ENCODE measurements around the gene WWC1.

DNA sequence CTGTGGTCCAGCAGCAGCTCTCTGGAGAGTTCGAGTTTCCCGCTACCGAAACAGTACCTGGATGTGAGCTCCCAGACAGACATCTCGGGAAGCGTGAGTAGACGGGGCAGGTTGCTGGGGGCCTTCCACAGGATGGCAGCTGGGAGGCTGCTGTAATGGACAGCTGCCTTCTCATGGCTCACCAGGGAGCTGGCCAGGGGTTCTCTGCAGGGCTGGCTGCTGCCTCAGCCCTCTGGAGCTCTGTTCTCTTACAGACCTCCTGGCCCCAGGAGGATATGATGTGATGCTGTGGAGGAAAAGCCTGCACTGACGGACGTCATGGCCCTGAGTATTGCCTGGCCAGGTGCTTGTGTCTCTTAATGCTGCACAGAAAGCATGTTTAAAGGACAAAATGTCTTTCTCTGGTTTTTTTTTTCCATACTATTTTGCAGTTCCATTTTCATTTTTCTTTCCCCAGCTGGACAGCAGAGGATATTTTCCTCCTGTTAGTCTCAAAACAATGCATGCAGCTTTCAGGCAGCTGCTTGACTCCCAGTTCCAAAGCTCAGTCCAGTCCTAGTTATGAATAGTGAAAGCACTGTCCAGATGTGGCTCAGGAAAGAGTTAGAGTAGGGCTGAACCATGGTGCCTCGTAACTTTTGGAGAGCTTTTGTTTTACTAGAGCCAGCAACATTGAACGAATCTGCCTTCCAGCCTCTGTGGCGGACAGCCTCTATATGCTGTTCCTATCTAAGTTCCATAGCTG, 117.3 kb downstream of the WWC1 start:
- TF ChIP-seq POLR2A (IDR thresholded peaks at IDR 0.05) (no peak), POLR2AphosphoS5 (IDR thresholded peaks at IDR 0.05) (no peak)
- TF ChIP-seq, protein P1, sequence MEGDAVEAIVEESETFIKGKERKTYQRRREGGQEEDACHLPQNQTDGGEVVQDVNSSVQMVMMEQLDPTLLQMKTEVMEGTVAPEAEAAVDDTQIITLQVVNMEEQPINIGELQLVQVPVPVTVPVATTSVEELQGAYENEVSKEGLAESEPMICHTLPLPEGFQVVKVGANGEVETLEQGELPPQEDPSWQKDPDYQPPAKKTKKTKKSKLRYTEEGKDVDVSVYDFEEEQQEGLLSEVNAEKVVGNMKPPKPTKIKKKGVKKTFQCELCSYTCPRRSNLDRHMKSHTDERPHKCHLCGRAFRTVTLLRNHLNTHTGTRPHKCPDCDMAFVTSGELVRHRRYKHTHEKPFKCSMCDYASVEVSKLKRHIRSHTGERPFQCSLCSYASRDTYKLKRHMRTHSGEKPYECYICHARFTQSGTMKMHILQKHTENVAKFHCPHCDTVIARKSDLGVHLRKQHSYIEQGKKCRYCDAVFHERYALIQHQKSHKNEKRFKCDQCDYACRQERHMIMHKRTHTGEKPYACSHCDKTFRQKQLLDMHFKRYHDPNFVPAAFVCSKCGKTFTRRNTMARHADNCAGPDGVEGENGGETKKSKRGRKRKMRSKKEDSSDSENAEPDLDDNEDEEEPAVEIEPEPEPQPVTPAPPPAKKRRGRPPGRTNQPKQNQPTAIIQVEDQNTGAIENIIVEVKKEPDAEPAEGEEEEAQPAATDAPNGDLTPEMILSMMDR (IDR thresholded peaks at IDR 0.05), result no peak
